GM21737 (cell line): ENCODE measurements around the gene GOLGA6L9.
"Not testable (repeated sequence)": the region's sequence is repeated elsewhere in the genome, so short reads cannot be mapped to it uniquely, and the experiment has no call there.

ENCODE experiments used
- ATAC-seq: cut with Tn5 transposase; IDR thresholded peaks from one replicate; pipeline ENCODE4 v1.9.1; 2021; ENCODE audit warnings: mild to moderate bottlenecking, moderate library complexity; ENCODE audit not compliant: unreplicated experiment

Gene GOLGA6L9

GRCh38 chr15:82465629-82466028 lies 36.0 kb downstream of the GOLGA6L9 start:
- not testable (repeated sequence) for ATAC-seq

GRCh38 chr15:82468205-82468604 lies 38.6 kb downstream of the GOLGA6L9 start:
- ATAC-seq, result not testable (repeated sequence)

- ATAC-seq, result not testable (repeated sequence)
Observed at GRCh38 chr15:82469381-82469780, 39.8 kb downstream of the GOLGA6L9 start.

GRCh38 chr15:82472269-82472982 lies 42.8 kb downstream of the GOLGA6L9 start:
- not testable (repeated sequence) for ATAC-seq

GRCh38 chr15:82474596-82475325 lies 45.1 kb downstream of the GOLGA6L9 start:
- ATAC-seq, result not testable (repeated sequence)

- not testable (repeated sequence) for ATAC-seq
Observed at GRCh38 chr15:82475345-82475967, 45.8 kb downstream of the GOLGA6L9 start.

GRCh38 chr15:82476697-82477342 lies 47.2 kb downstream of the GOLGA6L9 start:
- ATAC-seq, result not testable (repeated sequence)

GRCh38 chr15:82477343-82478057 lies 47.9 kb downstream of the GOLGA6L9 start:
- ATAC-seq, result not testable (repeated sequence)
